ENCODE results near the gene CTSW.
"Not testable (repeated sequence)": the region's sequence is repeated elsewhere in the genome, so short reads cannot be mapped to it uniquely, and the experiment has no call there.

GRCh38 chr11:65848693-65849092, 30.9 kb upstream of the CTSW start:
- not testable (repeated sequence) for TF ChIP-seq CTCF, POLR2A (IDR thresholded peaks at IDR 0.05)

Data from thyroid gland (tissue), 4 donors.